ENCODE measurements around the gene FOXP2.

Gene FOXP2

GRCh38 chr7:114689406-114689805, 274.8 kb downstream of the FOXP2 start:
- TF ChIP-seq EZH2 (IDR thresholded peaks at IDR 0.05; ENCODE audit: borderline replicate concordance, low read length) (no peak), CTCF (IDR thresholded peaks at IDR 0.05; ENCODE audit: low read length) (no peak)
- Histone ChIP-seq H3K4me2 (ENCODE audit: low read length) (no peak overlapping the region), H3K9ac (ENCODE audit: low read length) (no peak overlapping the region), H4K20me1 (ENCODE audit: insufficient read depth, low read length) (no peaks in the 10 kb centered on the region), H3K4me1 (ENCODE audit: insufficient read depth, low read length, severe bottlenecking) (no peaks in the 10 kb centered on the region), H3K27ac (ENCODE audit: low read depth, low read length, poor library complexity, severe bottlenecking) (no peak overlapping the region), H2AFZ (ENCODE audit: low read length) (no peak overlapping the region), H3K4me3 (ENCODE audit: low read depth, low read length, poor library complexity, severe bottlenecking) (no peak overlapping the region), H3K27me3 (ENCODE audit: insufficient read depth, low read length) (no peaks in the 10 kb centered on the region), H3F3A (ENCODE audit: insufficient read depth, low read length) (no peaks in the 10 kb centered on the region), H3K9me3 (ENCODE audit: low read length) (no peaks in the 10 kb centered on the region), H3K36me3 (ENCODE audit: insufficient read depth, low read length) (no peaks in the 10 kb centered on the region), H3K79me2 (ENCODE audit: insufficient read depth, low read length) (no peaks in the 10 kb centered on the region), H3K9me2 (ENCODE audit: low read depth, low read length) (no peaks in the 10 kb centered on the region)

DNA sequence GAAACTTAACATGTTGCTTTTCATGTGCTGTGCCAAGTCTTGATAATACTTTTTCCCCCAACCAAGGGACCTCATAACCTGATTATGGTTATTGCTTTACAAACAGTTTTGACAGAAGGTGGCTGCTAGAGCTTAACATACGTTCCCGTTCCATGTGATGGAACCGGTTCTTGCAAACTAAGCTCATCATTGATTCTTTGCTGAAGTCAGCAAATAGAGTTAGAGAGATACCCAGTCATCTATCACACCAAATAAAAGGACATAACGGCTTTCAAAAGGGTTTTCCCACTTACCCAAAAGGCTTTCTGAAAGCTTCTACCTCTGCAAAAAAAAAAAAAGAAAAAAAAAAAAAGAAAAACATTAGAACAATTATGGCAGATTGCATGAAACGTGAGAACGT, 277.0 kb downstream of the FOXP2 start:
- no peak for TF ChIP-seq CTCF (IDR thresholded peaks at IDR 0.05; ENCODE audit: low read length)
- TF ChIP-seq EZH2 (IDR thresholded peaks at IDR 0.05; ENCODE audit: borderline replicate concordance, low read length), result no peak
- H3K36me3 ChIP-seq (ENCODE audit: insufficient read depth, low read length), result no peaks in the 10 kb centered on the region

DNA sequence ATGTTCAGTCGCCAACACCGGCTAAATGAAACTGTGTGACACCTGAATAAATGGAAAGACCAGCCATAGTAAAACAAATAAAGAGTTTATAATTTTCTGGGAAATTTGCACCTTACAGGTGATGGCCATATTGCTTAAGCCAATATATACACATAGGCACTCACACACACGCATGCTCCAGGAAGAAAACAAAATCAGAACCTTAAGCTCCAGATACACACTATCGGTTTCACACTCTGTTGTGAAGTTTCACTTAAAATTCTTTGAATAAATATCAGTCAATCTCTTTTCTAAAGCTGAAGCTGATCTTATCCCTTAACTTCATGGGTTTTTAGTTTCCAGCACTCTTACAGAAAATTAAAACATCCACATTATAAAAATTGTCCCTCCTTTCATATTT, 280.6 kb downstream of the FOXP2 start:
- H3K27me3 ChIP-seq (ENCODE audit: insufficient read depth, low read length), result no peaks in the 10 kb centered on the region
- no peaks in the 10 kb centered on the region for H3K4me1 ChIP-seq (ENCODE audit: insufficient read depth, low read length, severe bottlenecking)
- no peaks in the 10 kb centered on the region for H3K9me3 ChIP-seq (ENCODE audit: low read length)
- H3K36me3 ChIP-seq (ENCODE audit: insufficient read depth, low read length), result no peaks in the 10 kb centered on the region
- no peak overlapping the region for H3K27ac ChIP-seq (ENCODE audit: low read depth, low read length, poor library complexity, severe bottlenecking)
- no peaks in the 10 kb centered on the region for H3K9me2 ChIP-seq (ENCODE audit: low read depth, low read length)
- H3F3A ChIP-seq (ENCODE audit: insufficient read depth, low read length), result no peaks in the 10 kb centered on the region
- no peak overlapping the region for H3K4me3 ChIP-seq (ENCODE audit: low read depth, low read length, poor library complexity, severe bottlenecking)
- no peak overlapping the region for H3K9ac ChIP-seq (ENCODE audit: low read length)
- TF ChIP-seq CTCF (IDR thresholded peaks at IDR 0.05; ENCODE audit: low read length) (no peak), EZH2 (IDR thresholded peaks at IDR 0.05; ENCODE audit: borderline replicate concordance, low read length) (no peak)
- H2AFZ ChIP-seq (ENCODE audit: low read length), result no peak overlapping the region
- H3K79me2 ChIP-seq (ENCODE audit: insufficient read depth, low read length), result no peaks in the 10 kb centered on the region
- no peak overlapping the region for H3K4me2 ChIP-seq (ENCODE audit: low read length)
- no peaks in the 10 kb centered on the region for H4K20me1 ChIP-seq (ENCODE audit: insufficient read depth, low read length)

More for the DNA sequence above, 277.0 kb downstream of the FOXP2 start:
- no peaks in the 10 kb centered on the region for H3K9me3 ChIP-seq (ENCODE audit: low read length)
- H3K27me3 ChIP-seq (ENCODE audit: insufficient read depth, low read length), result no peaks in the 10 kb centered on the region
- H3K9me2 ChIP-seq (ENCODE audit: low read depth, low read length), result no peaks in the 10 kb centered on the region
- no peaks in the 10 kb centered on the region for H3K79me2 ChIP-seq (ENCODE audit: insufficient read depth, low read length)
- H3K27ac ChIP-seq (ENCODE audit: low read depth, low read length, poor library complexity, severe bottlenecking), result no peak overlapping the region
- no peaks in the 10 kb centered on the region for H3F3A ChIP-seq (ENCODE audit: insufficient read depth, low read length)
- H3K4me3 ChIP-seq (ENCODE audit: low read depth, low read length, poor library complexity, severe bottlenecking), result no peak overlapping the region
- no peak overlapping the region for H2AFZ ChIP-seq (ENCODE audit: low read length)
- H4K20me1 ChIP-seq (ENCODE audit: insufficient read depth, low read length), result no peaks in the 10 kb centered on the region
- no peak overlapping the region for H3K4me2 ChIP-seq (ENCODE audit: low read length)
- H3K9ac ChIP-seq (ENCODE audit: low read length), result no peak overlapping the region
- no peaks in the 10 kb centered on the region for H3K4me1 ChIP-seq (ENCODE audit: insufficient read depth, low read length, severe bottlenecking)
